Stimulated activated CD4-positive, alpha-beta T cell treated with anti-CD3 and anti-CD28 coated beads, TNF-alpha, amount 100 ng/mL, for 4 hours (primary cell): ENCODE measurements around the gene NR1D1.

Experiments used
- DNase-seq, 3 experiments: peaks; one replicate each; pipeline ENCODE4 v3.0.0-alpha.2; 2020; ENCODE audit warnings: low read depth in 3 of 3

Gene NR1D1

GRCh38 chr17:40097087-40097486, 3.3 kb downstream of the NR1D1 start:
- no peak for DNase-seq

GRCh38 chr17:40095944-40096791, 4.2 kb downstream of the NR1D1 start:
- peak in 2 of 3 experiments; percentile 57 to 61 for DNase-seq

- DNase-seq = no peak
Observed at GRCh38 chr17:40095351-40095943, 4.9 kb downstream of the NR1D1 start.

DNA sequence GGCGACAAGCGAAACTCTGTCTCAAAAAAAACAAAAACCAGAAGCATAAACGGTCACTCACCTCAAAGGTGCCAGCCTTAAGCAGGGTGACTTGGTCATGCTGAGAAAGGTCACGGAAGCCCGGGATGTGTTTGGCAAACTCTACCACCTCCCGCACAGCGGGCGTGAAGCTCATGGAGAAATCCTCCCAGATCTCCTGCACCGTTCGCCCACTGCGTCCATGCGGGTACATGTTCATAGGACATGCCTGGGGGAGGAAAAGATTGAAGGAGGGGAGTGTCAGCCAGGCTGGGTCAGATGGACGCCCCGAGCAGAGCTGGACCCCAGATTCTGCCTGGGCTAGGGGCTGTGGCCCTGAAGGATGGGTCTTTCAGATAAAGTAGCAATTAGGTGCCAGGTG, 5.5 kb downstream of the NR1D1 start:
- no peak for DNase-seq

DNA sequence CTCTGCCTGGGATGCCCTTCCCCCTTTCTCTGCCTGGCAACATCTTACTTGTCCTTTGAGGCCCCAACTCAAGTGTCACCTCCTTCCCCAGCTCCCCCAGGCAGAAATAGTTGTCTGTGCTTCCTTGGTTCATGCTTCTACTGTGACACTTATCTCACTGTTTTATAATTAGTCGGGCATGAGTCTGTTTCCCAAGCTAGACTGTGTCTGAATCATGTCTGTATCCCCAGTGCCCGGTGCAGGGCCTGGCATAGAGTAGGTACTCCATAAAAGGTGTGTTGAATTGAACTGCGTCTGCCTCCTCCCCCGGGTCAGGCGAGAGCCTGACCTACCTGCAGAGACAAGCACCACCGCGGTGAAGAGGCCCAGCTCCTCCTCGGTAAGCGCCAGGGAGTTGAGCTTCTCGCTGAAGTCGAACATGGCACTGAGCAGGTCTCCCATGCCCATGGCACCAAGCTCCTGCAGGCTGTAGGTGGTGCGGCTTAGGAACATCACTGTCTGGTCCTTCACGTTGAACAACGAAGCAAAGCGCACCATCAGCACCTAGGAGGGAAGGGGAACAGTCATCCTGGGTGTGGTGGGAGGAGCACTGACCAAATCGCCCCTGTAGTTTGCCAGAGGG, 6.7 kb downstream of the NR1D1 start:
- no peak for DNase-seq

DNA sequence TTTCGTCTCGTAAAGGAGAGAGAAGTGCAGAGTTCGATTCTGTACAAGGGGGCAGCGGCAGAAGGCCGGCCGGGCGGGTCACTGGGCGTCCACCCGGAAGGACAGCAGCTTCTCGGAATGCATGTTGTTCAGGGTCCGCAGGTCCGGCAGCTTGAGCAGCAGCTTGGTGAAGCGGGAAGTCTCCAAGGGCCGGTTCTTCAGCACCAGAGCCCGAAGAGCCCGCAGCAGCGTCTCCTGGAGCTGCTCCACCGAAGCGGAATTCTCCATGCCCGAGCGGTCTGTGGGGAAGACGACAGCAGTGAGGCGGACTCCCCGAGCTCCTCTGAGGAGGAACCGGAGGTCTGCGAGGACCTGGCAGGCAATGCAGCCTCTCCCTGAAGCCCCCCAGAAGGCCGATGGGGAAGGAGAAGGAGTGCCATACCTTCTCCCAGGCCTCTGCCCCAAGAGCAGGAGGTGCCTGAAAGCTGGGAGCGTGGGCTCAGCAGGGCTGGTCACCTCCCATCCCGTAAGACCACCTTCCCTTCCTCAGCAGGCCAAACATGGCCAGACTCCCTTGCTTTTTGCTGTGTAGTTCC, 7.3 kb downstream of the NR1D1 start:
- no peak for DNase-seq

DNA sequence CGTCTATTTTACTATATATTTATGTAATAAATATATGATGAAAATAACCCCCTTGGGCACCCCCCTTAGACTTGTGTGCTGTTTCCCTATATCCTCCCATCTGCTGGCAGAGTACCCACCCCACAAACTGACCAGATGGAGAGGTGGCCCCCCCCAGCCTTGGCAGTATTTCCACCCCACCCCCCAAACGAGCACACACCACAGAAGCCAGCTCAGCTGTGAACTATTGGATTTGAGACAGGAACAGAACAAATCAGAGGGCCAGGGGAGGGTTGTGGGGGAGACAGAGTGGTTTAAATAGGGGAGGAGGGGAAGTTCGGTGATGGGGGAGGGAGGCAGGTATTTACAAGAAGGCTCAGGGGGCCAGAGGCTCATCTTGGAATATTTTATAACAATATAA, 7.8 kb downstream of the NR1D1 start:
- DNase-seq = no peak

DNA sequence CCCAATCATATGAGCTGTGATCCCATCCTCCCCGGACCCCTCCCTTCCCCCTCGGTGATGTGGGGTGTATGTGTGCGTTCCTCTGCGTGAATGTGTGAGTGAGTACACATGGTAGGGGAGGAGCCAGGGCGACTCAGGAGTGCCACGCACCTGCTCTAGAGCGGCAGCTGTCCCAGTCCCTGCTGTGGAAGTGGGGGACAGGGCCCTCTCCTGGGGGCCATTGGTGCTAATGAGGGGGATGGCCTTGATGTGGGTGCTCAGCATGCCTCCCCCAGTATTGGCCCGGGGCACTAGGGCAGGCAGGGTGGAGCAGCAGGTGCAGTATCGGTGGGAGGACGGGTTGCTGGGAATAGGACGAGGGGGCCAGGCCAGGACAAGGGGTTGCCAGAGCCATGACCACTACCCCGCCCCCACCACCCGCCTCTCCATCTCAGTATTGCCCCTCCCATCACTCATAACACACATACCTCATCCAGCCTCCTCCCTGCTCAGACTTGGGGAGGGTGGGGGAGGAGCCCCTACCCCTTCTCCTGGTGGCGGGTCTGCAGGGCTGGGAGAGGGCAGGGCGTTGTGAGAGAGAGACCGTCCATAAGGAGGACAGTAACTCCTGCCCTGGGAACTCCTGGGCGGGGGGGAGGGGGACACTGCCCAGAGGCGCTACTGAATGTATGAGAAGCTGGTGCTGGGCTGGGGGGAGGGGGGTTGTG, 8.5 kb downstream of the NR1D1 start:
- DNase-seq = no peak

- DNase-seq = no peak
Observed at GRCh38 chr17:40090237-40091119, 9.9 kb downstream of the NR1D1 start.

GRCh38 chr17:40089077-40089895, 11.1 kb downstream of the NR1D1 start:
- DNase-seq = no peak

DNA sequence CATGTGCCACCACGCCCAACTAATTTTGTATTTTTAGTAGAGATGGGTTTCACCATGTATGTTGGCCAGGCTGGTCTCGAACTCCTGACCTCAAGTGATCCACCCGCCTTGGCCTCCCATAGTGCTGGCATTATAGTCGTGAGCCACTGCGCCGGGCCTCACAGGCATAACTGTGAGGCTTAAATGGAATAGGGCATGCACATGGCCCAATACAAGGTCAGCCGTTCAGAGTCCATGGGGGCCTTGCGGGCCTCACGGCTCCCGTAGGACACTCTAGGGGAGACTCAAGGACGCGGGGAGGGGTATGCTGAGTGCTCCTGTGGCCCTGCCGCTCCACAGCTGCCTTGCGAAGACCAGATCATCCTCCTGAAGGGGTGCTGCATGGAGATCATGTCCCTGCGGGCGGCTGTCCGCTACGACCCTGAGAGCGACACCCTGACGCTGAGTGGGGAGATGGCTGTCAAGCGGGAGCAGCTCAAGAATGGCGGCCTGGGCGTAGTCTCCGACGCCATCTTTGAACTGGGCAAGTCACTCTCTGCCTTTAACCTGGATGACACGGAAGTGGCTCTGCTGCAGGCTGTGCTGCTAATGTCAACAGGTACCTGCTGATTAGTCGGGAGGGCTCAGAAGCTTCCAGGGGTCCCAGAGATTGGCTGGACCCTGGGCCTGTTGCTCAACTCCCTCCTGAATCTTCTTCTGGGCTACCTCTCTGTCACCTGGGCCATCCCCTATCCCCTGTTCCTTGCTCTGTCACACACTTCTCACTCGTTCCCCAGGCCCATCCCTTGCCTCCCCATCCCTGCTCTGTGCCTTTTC, 12.3 kb downstream of the NR1D1 start:
- DNase-seq = no peak

DNA sequence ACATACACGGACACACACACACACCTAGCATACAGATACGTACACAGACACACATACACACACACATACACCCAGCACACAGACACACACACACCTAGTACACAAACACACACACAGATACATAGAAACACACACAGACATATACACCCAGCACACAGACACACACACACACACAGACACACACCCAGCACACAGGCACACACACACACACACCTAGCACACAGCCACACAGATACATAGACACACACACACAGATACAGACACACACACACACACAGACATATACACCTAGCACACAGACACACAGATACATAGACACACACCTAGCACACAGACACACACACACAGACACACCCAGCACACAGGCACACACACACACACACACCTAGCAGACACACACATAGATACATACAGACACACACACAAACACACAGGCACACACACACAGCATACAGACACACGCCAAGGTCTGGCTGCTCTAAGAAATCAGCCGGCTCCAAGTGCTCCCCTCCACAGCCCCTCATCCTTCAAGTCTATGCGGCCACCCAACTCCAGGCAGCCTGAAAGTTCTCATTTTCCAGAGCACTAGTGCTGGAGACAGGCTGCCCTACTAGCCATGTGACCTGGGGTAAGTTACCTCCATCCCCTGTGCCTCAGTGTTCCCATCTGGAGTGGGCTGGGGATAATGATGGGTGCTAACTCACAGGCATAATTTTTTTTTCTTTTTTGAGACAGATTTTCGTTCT, 13.2 kb downstream of the NR1D1 start:
- no peak for DNase-seq

- DNase-seq = peak in 1 of 3 experiments; percentile 54
Observed at GRCh38 chr17:40086150-40087044, 14.0 kb downstream of the NR1D1 start.

DNA sequence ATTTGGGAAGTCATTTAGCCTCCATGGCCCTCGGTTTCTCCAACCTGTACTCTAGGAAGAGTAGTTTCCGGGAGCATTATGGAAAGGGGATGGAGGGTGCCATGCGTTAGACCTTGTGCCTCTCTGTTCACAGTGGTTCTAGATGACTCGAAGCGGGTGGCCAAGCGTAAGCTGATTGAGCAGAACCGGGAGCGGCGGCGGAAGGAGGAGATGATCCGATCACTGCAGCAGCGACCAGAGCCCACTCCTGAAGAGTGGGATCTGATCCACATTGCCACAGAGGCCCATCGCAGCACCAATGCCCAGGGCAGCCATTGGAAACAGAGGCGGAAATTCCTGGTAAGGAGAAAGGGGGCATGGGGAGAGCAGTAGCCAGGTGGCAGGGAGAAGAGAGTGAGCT, 15.9 kb downstream of the NR1D1 start:
- DNase-seq = no peak

DNA sequence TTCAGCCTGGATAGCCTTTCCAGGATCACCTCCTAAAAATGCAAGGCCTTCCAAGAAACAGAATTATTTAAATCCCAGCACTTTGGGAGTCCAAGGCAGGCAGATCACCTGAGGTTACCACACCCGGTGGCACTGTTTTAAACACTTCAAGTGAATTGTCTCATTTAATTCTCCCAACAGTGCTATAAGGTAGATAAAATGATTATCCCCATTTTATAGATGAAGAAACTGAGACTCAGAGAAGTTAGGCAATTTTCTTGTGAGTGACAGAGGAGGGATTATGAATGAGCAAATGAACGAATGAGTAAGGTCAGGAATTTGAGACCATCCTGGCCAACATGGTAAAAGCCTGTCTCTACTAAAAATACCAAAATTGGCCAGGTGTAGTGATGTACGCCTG, 20.8 kb downstream of the NR1D1 start:
- DNase-seq = no peak

DNA sequence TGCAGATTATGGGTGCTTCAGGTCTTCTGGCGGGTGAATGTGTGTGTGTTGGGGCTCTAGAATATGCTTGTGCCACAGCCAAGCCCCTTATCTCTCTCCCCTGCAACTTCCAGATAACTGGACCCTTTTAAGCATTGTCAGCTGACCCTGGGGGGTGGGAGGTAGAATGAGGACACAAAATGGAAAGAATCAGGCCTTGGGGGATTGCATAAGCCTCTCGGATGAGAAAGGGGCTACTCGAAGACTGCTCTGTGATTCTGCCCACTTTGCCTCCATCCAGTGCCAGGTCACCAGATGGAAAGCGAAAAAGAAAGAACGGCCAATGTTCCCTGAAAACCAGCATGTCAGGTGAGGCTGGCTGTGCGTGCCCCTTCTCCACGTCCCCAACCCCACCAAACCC, 23.8 kb downstream of the NR1D1 start:
- no peak for DNase-seq

DNA sequence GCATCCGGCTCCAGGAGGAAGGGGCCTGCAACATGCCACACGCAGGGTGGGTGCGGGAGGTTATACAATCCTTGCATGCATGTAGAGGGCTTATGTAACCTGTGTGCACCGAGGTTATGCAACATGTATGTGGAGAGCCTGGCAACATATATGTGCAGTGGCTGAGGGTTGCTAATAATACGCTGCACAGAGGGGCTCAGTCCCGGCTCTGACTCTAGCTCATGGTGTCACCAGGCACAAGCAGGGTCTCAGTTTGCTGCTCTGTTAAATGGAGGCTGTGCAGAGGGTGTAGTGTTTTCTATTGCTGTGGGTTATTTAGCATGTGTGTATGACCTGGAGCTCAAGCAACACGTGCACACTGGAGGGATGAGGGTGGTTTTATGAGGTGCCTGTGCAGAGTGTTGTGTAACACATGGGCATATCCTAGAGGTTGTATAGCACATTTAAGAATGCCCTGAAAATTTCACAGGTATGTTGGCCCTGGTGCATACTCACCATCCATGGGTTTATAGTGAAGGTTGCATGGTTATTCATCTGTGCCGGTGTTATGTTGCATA, 24.4 kb downstream of the NR1D1 start:
- no peak for DNase-seq
